ENCODE measurements around the gene STAT5B. TPM values are rescaled to one million over a fixed set of nuclear protein-coding genes. Genes with fewer than 3 reads are reported as not detected.

STAT5B gene
- total RNA-seq, 1 experiment from 2014 or later: 42.9 TPM

DNA sequence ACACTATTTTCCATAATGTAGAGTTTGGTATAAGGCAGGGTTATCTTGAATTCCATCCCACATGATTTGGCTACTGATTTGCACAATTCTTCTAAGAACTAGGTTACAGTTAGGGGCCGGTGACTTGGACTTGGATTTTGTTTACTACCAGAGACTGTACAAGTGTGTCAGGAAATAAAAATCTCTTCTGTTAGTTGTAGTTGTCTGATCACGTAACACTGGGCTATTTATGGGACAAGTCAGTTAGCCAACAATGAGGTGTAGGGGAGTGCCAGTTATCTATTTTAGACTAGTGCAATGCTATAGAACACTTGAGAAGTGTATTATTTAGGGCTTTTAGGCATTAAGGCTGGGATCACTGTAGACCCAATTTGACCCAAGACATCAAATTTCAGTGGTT, 42.2 kb downstream of the STAT5B start:
- H3K4me1 ChIP-seq (ENCODE audit: insufficient read depth, low read length): no peaks in the 10 kb centered on the region
- 0 out of 4 replicates have a peak, but pooled peaks cover 0 to 2% of the 10 kb centered on the region in 2 experiments for H3K4me1 Mint-ChIP-seq
- H3K36me3 Mint-ChIP-seq (ENCODE audit: insufficient read depth in 1 of 3, low read depth in 3 of 3): no peaks in the 10 kb centered on the region
- no peak overlapping the region for H3K23ac ChIP-seq (ENCODE audit: insufficient read length, low read depth, low read length)
- H3K56ac ChIP-seq (ENCODE audit: insufficient read length, low read depth, low read length): no peak overlapping the region
- H3T11ph ChIP-seq (ENCODE audit: low read length): no peak overlapping the region
- H2AFZ ChIP-seq (ENCODE audit: low read length): no peak overlapping the region
- no peak overlapping the region for H2BK20ac ChIP-seq (ENCODE audit: low read depth, low read length, poor library complexity, severe bottlenecking)
- H4K20me1 ChIP-seq (ENCODE audit: control insufficient read depth, insufficient read depth, insufficient read length): no peaks in the 10 kb centered on the region
- H3K4me2 ChIP-seq (ENCODE audit: insufficient read depth, insufficient read length, low read length): no peak overlapping the region
- no peak overlapping the region for H4K8ac ChIP-seq (replicated peaks; ENCODE audit: insufficient read length, low read depth, low read length)
- H3K18ac ChIP-seq (ENCODE audit: insufficient read length, low read depth, low read length): no peak overlapping the region
- no peaks in the 10 kb centered on the region for H3K9me3 ChIP-seq (ENCODE audit: control insufficient read depth, low read depth, low read length)
- H3K9me3 Mint-ChIP-seq: no peaks in the 10 kb centered on the region
- no peak overlapping the region for H3K27ac Mint-ChIP-seq
- H2BK12ac ChIP-seq (ENCODE audit: insufficient read length, low read depth, low read length): no peak overlapping the region
- H3K27me3 Mint-ChIP-seq (ENCODE audit: low read depth): no peaks in the 10 kb centered on the region
- no peaks in the 10 kb centered on the region for H3K23me2 ChIP-seq (ENCODE audit: insufficient read length, low read depth, low read length, poor library complexity, severe bottlenecking)
- no peak overlapping the region for H3K4ac ChIP-seq (ENCODE audit: low read depth, low read length)
- H3K79me2 ChIP-seq (ENCODE audit: insufficient read depth, low read length): no peaks in the 10 kb centered on the region
- H2BK5ac ChIP-seq (ENCODE audit: insufficient read length, low read length): no peak overlapping the region
- no peak overlapping the region for H2AK5ac ChIP-seq (ENCODE audit: insufficient read length, low read length)
- H3K27ac ChIP-seq (ENCODE audit: insufficient read length, low read depth, low read length): no peak overlapping the region
- no peak overlapping the region for H2BK120ac ChIP-seq (ENCODE audit: low read depth, low read length, poor library complexity, severe bottlenecking)
- TF ChIP-seq, protein P1, sequence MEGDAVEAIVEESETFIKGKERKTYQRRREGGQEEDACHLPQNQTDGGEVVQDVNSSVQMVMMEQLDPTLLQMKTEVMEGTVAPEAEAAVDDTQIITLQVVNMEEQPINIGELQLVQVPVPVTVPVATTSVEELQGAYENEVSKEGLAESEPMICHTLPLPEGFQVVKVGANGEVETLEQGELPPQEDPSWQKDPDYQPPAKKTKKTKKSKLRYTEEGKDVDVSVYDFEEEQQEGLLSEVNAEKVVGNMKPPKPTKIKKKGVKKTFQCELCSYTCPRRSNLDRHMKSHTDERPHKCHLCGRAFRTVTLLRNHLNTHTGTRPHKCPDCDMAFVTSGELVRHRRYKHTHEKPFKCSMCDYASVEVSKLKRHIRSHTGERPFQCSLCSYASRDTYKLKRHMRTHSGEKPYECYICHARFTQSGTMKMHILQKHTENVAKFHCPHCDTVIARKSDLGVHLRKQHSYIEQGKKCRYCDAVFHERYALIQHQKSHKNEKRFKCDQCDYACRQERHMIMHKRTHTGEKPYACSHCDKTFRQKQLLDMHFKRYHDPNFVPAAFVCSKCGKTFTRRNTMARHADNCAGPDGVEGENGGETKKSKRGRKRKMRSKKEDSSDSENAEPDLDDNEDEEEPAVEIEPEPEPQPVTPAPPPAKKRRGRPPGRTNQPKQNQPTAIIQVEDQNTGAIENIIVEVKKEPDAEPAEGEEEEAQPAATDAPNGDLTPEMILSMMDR (conservative IDR thresholded peaks at IDR 0.05): no peak
- no peaks in the 10 kb centered on the region for H3K79me1 ChIP-seq (ENCODE audit: insufficient read depth, low read depth, low read length, poor library complexity, severe bottlenecking)
- no peak for DNase-seq
- no peak overlapping the region for H4K91ac ChIP-seq (ENCODE audit: insufficient read length, low read depth, low read length)
- H2BK15ac ChIP-seq (ENCODE audit: low read depth, low read length): no peak overlapping the region
- H3K4me3 Mint-ChIP-seq: no peak overlapping the region
- no CpG with 5 or more reads among the region's 2 CpGs for WGBS (ENCODE audit: extremely low coverage, insufficient read length, low lambda C conversion rate)
- H3K27me3 ChIP-seq (ENCODE audit: insufficient read depth, low read length): no peaks in the 10 kb centered on the region
- no peak overlapping the region for H4K5ac ChIP-seq (ENCODE audit: insufficient read length, low read depth, low read length)
- H3K14ac ChIP-seq (ENCODE audit: insufficient read depth, low read length): no peak overlapping the region
- no peak overlapping the region for H3K9ac ChIP-seq (ENCODE audit: extremely low read depth, insufficient read length, low read length)

All from H9 (cell line).